Gastrocnemius medialis (tissue), 4 donors: ENCODE data around the gene SFMBT2.

Source experiments
- POLR2A ChIP-seq, 2 donors: fragments of 450-650 bp; IDR thresholded peaks; one replicate each; pipeline ENCODE4 v1.6.1; 2017; ENCODE audit warnings: antibody characterized with exemption in 2 of 2, mild to moderate bottlenecking in 2 of 2, moderate library complexity in 2 of 2
- TF ChIP-seq, protein P1 (sequence below), 5 experiments: fragments of 450-650 bp in 3 of 5; fragments of 200-600 bp in 2 of 5; sonication (generic) in 2 of 5; IDR thresholded peaks in 4 of 5; conservative IDR thresholded peaks in 1 of 5; 1 replicate in 4 of 5; 2 replicates in 1 of 5; pipeline ENCODE4 v1.5.1; 2016 to 2019; ENCODE audit warnings: antibody characterized with exemption in 5 of 5, mild to moderate bottlenecking in 3 of 5, moderate library complexity in 3 of 5

DNA sequence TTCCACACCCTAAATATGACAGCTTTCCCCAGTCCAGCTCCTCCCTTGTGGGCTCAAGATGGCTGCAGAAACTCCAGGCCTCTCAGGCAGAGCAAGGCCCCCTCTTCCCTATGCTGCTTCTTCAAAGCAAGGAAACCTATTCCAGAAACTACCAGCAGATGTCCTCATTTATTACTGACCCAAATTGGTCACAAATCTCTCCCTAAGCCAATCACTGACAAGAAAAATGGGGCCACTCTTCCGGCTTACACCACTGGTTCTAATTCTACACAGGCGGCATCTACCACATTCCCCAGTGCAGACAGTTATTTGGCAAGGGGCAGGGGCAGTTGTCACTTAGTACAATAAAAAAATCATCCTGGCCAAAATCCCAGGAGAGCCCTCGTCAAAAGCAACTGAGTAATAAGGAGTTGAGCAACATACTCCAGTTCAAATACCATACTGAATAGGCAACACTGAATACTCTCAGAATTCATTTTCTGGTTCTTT, 150.4 kb downstream of the SFMBT2 start:
- TF ChIP-seq, protein P1, sequence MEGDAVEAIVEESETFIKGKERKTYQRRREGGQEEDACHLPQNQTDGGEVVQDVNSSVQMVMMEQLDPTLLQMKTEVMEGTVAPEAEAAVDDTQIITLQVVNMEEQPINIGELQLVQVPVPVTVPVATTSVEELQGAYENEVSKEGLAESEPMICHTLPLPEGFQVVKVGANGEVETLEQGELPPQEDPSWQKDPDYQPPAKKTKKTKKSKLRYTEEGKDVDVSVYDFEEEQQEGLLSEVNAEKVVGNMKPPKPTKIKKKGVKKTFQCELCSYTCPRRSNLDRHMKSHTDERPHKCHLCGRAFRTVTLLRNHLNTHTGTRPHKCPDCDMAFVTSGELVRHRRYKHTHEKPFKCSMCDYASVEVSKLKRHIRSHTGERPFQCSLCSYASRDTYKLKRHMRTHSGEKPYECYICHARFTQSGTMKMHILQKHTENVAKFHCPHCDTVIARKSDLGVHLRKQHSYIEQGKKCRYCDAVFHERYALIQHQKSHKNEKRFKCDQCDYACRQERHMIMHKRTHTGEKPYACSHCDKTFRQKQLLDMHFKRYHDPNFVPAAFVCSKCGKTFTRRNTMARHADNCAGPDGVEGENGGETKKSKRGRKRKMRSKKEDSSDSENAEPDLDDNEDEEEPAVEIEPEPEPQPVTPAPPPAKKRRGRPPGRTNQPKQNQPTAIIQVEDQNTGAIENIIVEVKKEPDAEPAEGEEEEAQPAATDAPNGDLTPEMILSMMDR (IDR thresholded peaks at IDR 0.05 in 4 of 5, conservative IDR thresholded peaks at IDR 0.05 in 1 of 5): peak; percentile 72 to 86 (median 78)
- no peak for TF ChIP-seq POLR2A (IDR thresholded peaks at IDR 0.05)
